HEK293 (cell line): ENCODE data around the gene NR3C1.
A peak's percentile ranks its signal among the peaks of the same experiment; 100 is the strongest.

Experiments
- CTCF ChIA-PET: fragments of 350-600 bp; formaldehyde crosslinking; extraction: SDS; loops from one replicate; lab custom pipeline; 2021; ENCODE audit warnings: antibody characterized with exemption; lab: Yijun Ruan, JAX
- POLR2A ChIA-PET: fragments of 300-600 bp; formaldehyde crosslinking; extraction: SDS; loops from one replicate; lab custom pipeline; 2020; ENCODE audit warnings: antibody characterized with exemption, inconsistent platforms; lab: Yijun Ruan, JAX
- H3K27ac ChIP-seq: fragments of 200-500 bp; sonication (Bioruptor generic); 2 replicates; pipeline ENCODE4 v1.5.1; 2014; ENCODE audit warnings: low read depth, low read length, control low read depth, inconsistent platforms; ENCODE audit errors: extremely low read depth
- H3K36me3 ChIP-seq, 2 experiments: fragments of 200-500 bp in 1 of 2; sonication (Bioruptor generic) in 1 of 2; 1 replicate in 1 of 2; 2 replicates in 1 of 2; pipeline ENCODE4 v1.5.1; 2014 to 2017; ENCODE audit warnings: inconsistent platforms in 2 of 2, low read length in 2 of 2; ENCODE audit not compliant: control insufficient read depth in 2 of 2, insufficient read depth in 1 of 2
- H3K4me1 ChIP-seq: fragments of 200-500 bp; sonication (Bioruptor generic); 2 replicates; pipeline ENCODE4 v1.5.1; 2014; ENCODE audit warnings: mild to moderate bottlenecking, low read length, inconsistent platforms; ENCODE audit not compliant: control insufficient read depth, insufficient read depth
- H3K4me3 ChIP-seq: 2 replicates; pipeline ENCODE4 v1.5.1; 2011; ENCODE audit warnings: low read depth, mild to moderate bottlenecking, control low read depth, low read length, moderate library complexity
- H3K9me3 ChIP-seq: fragments of 200-500 bp; sonication (Bioruptor generic); 2 replicates; pipeline ENCODE4 v1.5.1; 2014; ENCODE audit warnings: low read depth, low read length, inconsistent platforms; ENCODE audit not compliant: control insufficient read depth, insufficient read depth
- EGR2 ChIP-seq: fragments of 450-650 bp; formaldehyde crosslinking; IDR thresholded peaks from 2 replicates; pipeline ENCODE4 v1.5.1; 2016; ENCODE audit warnings: low read depth, missing biosample characterization, missing genetic modification characterization
- GLIS2 ChIP-seq: fragments of 450-650 bp; formaldehyde crosslinking; IDR thresholded peaks from 2 replicates; pipeline ENCODE4 v1.5.1; 2016; ENCODE audit warnings: missing biosample characterization, missing genetic modification characterization
- KLF7 ChIP-seq: fragments of 450-650 bp; formaldehyde crosslinking; IDR thresholded peaks from 2 replicates; pipeline ENCODE4 v1.5.1; 2016; ENCODE audit warnings: missing biosample characterization, missing genetic modification characterization, borderline replicate concordance
- MEIS1 ChIP-seq: sonication (generic); formaldehyde crosslinking; IDR thresholded peaks from 2 replicates; pipeline ENCODE4 v1.8.1; 2022; ENCODE audit warnings: missing genetic modification reagents, mild to moderate bottlenecking, borderline replicate concordance
- MYNN ChIP-seq: fragments of 450-650 bp; formaldehyde crosslinking; IDR thresholded peaks from 2 replicates; pipeline ENCODE4 v1.5.1; 2016; ENCODE audit warnings: missing biosample characterization, missing genetic modification characterization, borderline replicate concordance
- PBX3 ChIP-seq: sonication (generic); formaldehyde crosslinking; IDR thresholded peaks from 2 replicates; pipeline ENCODE4 v1.8.1; 2022; ENCODE audit warnings: mild to moderate bottlenecking, moderate library complexity, missing genetic modification reagents
- REST ChIP-seq: fragments of 450-650 bp; formaldehyde crosslinking; IDR thresholded peaks from 2 replicates; pipeline ENCODE4 v1.5.1; 2016; ENCODE audit warnings: missing biosample characterization, missing genetic modification characterization
- YY1 ChIP-seq: fragments of 450-650 bp; formaldehyde crosslinking; IDR thresholded peaks from 2 replicates; pipeline ENCODE4 v1.5.1; 2018; ENCODE audit warnings: missing biosample characterization, missing genetic modification characterization
- ZBTB44 ChIP-seq: fragments of 450-650 bp; IDR thresholded peaks from 2 replicates; pipeline ENCODE4 v1.5.1; 2018; ENCODE audit warnings: missing biosample characterization, mild to moderate bottlenecking, missing genetic modification characterization
- ZBTB7A ChIP-seq: fragments of 450-650 bp; formaldehyde crosslinking; IDR thresholded peaks from 2 replicates; pipeline ENCODE4 v1.5.1; 2016; ENCODE audit warnings: low read depth, missing biosample characterization, missing genetic modification characterization
- ZEB2 ChIP-seq: fragments of 450-650 bp; formaldehyde crosslinking; IDR thresholded peaks from 2 replicates; pipeline ENCODE4 v1.5.1; 2016; ENCODE audit warnings: missing biosample characterization, missing genetic modification characterization
- ZFHX2 ChIP-seq: fragments of 450-650 bp; formaldehyde crosslinking; conservative IDR thresholded peaks from 2 replicates; pipeline ENCODE4 v1.5.1; 2016; ENCODE audit warnings: missing biosample characterization, missing genetic modification characterization
- ZFP37 ChIP-seq: fragments of 450-650 bp; formaldehyde crosslinking; IDR thresholded peaks from 2 replicates; pipeline ENCODE4 v1.5.1; 2016; ENCODE audit warnings: missing biosample characterization, missing genetic modification characterization
- ZIC2 ChIP-seq: fragments of 450-650 bp; formaldehyde crosslinking; IDR thresholded peaks from 2 replicates; pipeline ENCODE4 v1.5.1; 2016; ENCODE audit warnings: missing biosample characterization, missing genetic modification characterization
- ZNF133 ChIP-seq: fragments of 450-650 bp; formaldehyde crosslinking; IDR thresholded peaks from 2 replicates; pipeline ENCODE4 v1.5.1; 2016; ENCODE audit warnings: missing biosample characterization, missing genetic modification characterization
- ZNF155 ChIP-seq: fragments of 450-650 bp; formaldehyde crosslinking; IDR thresholded peaks from 2 replicates; pipeline ENCODE4 v1.5.1; 2016; ENCODE audit warnings: missing biosample characterization, missing genetic modification characterization
- ZNF16 ChIP-seq: fragments of 450-650 bp; formaldehyde crosslinking; IDR thresholded peaks from 2 replicates; pipeline ENCODE4 v1.5.1; 2016; ENCODE audit warnings: low read depth, missing biosample characterization, missing genetic modification characterization
- ZNF302 ChIP-seq: fragments of 450-650 bp; formaldehyde crosslinking; IDR thresholded peaks from 2 replicates; pipeline ENCODE4 v1.5.1; 2016; ENCODE audit warnings: missing biosample characterization, missing genetic modification characterization, low read depth
- ZNF639 ChIP-seq: fragments of 450-650 bp; formaldehyde crosslinking; IDR thresholded peaks from 2 replicates; pipeline ENCODE4 v1.5.1; 2016; ENCODE audit warnings: missing biosample characterization, missing genetic modification characterization
- ZNF660 ChIP-seq: fragments of 450-650 bp; IDR thresholded peaks from 2 replicates; pipeline ENCODE4 v1.5.1; 2018; ENCODE audit warnings: missing biosample characterization, mild to moderate bottlenecking, missing genetic modification characterization
- ZNF664 ChIP-seq: fragments of 450-650 bp; formaldehyde crosslinking; IDR thresholded peaks from 2 replicates; pipeline ENCODE4 v1.5.1; 2016; ENCODE audit warnings: missing biosample characterization, missing genetic modification characterization
- ZNF670 ChIP-seq: fragments of 450-650 bp; formaldehyde crosslinking; IDR thresholded peaks from 2 replicates; pipeline ENCODE4 v1.5.1; 2016; ENCODE audit warnings: missing biosample characterization, missing genetic modification characterization, low read depth
- ZNF677 ChIP-seq: fragments of 450-650 bp; IDR thresholded peaks from 2 replicates; pipeline ENCODE4 v1.5.0; 2018; ENCODE audit warnings: missing biosample characterization, mild to moderate bottlenecking, missing genetic modification characterization, moderate library complexity
- ZNF776 ChIP-seq: fragments of 450-650 bp; formaldehyde crosslinking; IDR thresholded peaks from 2 replicates; pipeline ENCODE4 v1.5.0; 2017; ENCODE audit warnings: missing biosample characterization, missing genetic modification characterization, borderline replicate concordance
- ZNF785 ChIP-seq: fragments of 450-650 bp; formaldehyde crosslinking; IDR thresholded peaks from 2 replicates; pipeline ENCODE4 v1.5.1; 2016; ENCODE audit warnings: missing biosample characterization, missing genetic modification characterization
- ZNF791 ChIP-seq: fragments of 450-650 bp; formaldehyde crosslinking; IDR thresholded peaks from 2 replicates; pipeline ENCODE4 v1.5.1; 2016; ENCODE audit warnings: missing biosample characterization, missing genetic modification characterization
- ZXDB ChIP-seq: fragments of 450-650 bp; formaldehyde crosslinking; IDR thresholded peaks from 2 replicates; pipeline ENCODE4 v1.5.1; 2016; ENCODE audit warnings: missing biosample characterization, missing genetic modification characterization

Gene NR3C1

GRCh38 chr5:143443330-143443729 is 39.8 kb upstream of the NR3C1 start (continued):
- no peak for TF ChIP-seq GLIS2

- Histone ChIP-seq H3K27ac (no peak overlapping the region), H3K36me3 (no peaks in the 10 kb centered on the region), H3K9me3 (no peaks in the 10 kb centered on the region), H3K4me3 (no peak overlapping the region)
- no peak for TF ChIP-seq ZNF16 (tag by site-specific recombination)
- TF ChIP-seq ZNF660: 0 out of 2 replicates have a peak, but pooled peaks have one; percentile 49
- TF ChIP-seq, all 188 proteins: peak for 1
- POLR2A ChIA-PET: no interaction called here
- CTCF ChIA-PET: interaction anchor here (0.6 to 0.7 kb wide), 2 partner anchors 430 to 749 kb away, joined by 3 to 4 read pairs; no protein-coding TSS in a partner anchor
- H3K4me1 ChIP-seq: peaks cover 14% of the 10 kb centered on the region
Observed at GRCh38 chr5:143442385-143442784, 38.9 kb upstream of the NR3C1 start.

- Histone ChIP-seq H3K4me1 (peaks cover 14% of the 10 kb centered on the region), H3K36me3 (no peaks in the 10 kb centered on the region), H3K4me3 (no peak overlapping the region), H3K9me3 (no peaks in the 10 kb centered on the region), H3K27ac (no peak overlapping the region)
- CTCF ChIA-PET: interaction anchor here (0.6 to 0.7 kb wide), 2 partner anchors 33 to 1111 kb away, joined by 3 read pairs; no protein-coding TSS in a partner anchor
- POLR2A ChIA-PET: no interaction called here
- TF ChIP-seq MEIS1 (CRISPR knock-in tag) (no peak), ZFP37 (tag by site-specific recombination) (no peak), YY1 (tag by site-specific recombination) (no peak), ZIC2 (tag by site-specific recombination) (no peak), ZEB2 (tag by site-specific recombination) (peak; percentile 29; the same call in 1 of the 2 replicates), ZNF776 (tag by site-specific recombination) (peak; percentile 59; the same call in 1 of the 2 replicates), ZNF791 (tag by site-specific recombination) (0 out of 2 replicates have a peak, but pooled peaks have one; percentile 26), EGR2 (tag by site-specific recombination) (no peak), PBX3 (CRISPR knock-in tag) (no peak), ZBTB44 (peak; percentile 76), REST (no peak), ZNF677 (tag by site-specific recombination) (no peak), ZNF133 (tag by site-specific recombination) (no peak), ZNF785 (no peak), MYNN (no peak), ZNF639 (tag by site-specific recombination) (no peak), ZNF155 (tag by site-specific recombination) (no peak), ZBTB7A (tag by site-specific recombination) (no peak), ZNF302 (tag by site-specific recombination) (no peak), ZNF670 (tag by site-specific recombination) (no peak), ZNF664 (tag by site-specific recombination) (no peak), KLF7 (no peak), ZXDB (tag by site-specific recombination) (peak; percentile 64), ZFHX2 (tag by site-specific recombination) (no peak)
Observed at GRCh38 chr5:143440448-143441115, 37.1 kb upstream of the NR3C1 start.
